DLD1 (cell line): ENCODE data around the gene TMEM52B.

Experiments used
- in situ Hi-C: cut with HindIII; loops from 2 replicates; pipeline ENCODE4 v1.10.0; 2017; ENCODE audit warnings: low sequenced_read_pairs

Gene TMEM52B

GRCh38 chr12:10178821-10179220 is at the start of gene TMEM52B:
Gene TMEM52B (plus strand): TSS chr12:10179032. CDS start chr12:10179575, 543 bp downstream.
- in situ Hi-C loops, result no loop called here

DNA sequence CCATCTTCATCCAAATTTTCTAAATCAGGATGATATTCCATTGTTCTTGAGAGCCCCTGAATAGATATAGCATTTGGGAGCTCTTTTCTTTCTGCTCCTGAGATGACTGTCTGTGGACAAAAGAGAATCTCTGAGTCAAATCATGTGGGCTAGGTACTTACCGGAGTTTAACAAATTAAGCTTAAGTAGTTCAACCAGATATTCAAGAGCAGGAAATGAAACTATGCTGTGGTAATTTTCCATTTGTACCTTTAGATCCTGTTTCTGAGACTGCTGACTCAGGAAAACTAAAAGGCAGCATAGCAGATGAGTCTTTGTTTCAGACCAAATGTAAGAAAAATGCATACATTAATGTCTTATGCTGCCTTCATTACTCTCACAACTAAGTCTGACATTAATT is 48.8 kb upstream of the TMEM52B start, which contains the start of gene CLEC7A:
TSS of gene CLEC7A (minus strand) at position 158 of the 400 bp plus-strand sequence. CDS start at position 41, 117 bp downstream.
- in situ Hi-C loops, result no loop called here

GRCh38 chr12:10131111-10131690 is 47.6 kb upstream of the TMEM52B start:
- in situ Hi-C loops, result no loop called here

GRCh38 chr12:10132850-10133370 is 45.9 kb upstream of the TMEM52B start:
- in situ Hi-C loops, result no loop called here

DNA sequence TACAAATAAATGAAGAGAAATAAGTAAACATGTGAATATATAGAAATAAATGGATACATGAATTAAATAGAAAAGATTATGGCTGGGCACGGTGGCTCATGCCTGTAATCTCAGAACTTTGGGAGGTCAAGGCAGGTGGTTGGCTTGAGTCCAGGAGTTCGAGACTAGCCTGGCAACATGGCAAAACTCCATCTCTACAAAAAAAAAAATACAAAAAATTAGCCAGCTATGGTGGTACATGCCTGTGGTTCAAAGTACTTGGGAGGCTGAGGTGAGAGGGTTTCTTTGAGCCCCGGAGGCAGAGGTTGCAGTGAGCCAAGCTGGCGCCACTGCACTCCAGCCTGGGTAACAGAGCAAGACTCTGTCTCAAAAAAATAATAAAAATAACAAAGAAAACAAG is 43.7 kb upstream of the TMEM52B start:
- in situ Hi-C loops, result no loop called here

DNA sequence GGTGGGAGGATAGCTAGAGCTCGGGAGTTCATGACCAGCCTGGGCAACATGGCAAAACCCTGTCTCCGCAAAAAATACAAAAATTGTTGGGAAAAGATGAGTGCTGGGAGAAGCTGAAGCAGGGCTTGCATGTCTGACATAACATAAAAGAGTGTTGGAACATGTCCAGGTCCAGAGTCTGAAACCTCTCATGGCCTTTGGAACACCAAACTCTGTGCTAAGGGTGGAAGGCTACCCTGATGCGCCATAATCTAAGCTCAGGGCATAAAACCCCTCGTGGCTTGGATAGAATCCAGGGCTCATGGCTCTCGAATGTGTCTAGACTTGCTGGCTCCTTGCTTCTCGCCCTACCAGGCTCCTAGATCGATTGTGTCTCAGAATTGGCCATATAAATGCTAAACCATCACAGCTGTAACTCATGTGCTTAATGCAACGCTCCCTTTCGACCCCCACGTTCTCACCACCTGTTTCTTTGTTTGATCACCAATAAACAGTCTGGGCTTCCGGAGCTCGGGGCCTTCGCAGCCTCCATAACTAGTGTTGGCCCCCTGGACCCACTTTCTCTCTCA is 42.1 kb upstream of the TMEM52B start:
- in situ Hi-C loops, result no loop called here

DNA sequence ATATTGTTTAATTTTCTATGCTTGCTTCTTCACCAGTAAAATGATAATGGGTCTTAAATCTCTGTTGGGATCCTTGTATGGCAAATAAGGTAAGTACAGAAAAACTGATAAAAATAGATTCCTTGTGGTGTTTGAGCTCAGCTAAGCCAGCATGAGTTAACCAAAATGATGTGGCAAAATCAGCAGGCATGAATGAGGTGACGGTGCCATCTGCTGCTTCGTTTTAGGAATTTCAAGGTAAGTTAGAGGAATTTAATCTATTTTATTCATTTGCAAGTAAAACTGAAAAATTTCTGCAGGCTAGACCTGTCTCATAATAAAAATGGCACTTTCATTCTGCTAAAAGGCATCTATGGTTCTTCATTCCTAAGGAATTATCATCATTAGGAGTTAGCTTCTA is 38.8 kb upstream of the TMEM52B start:
- in situ Hi-C loops, result no loop called here

GRCh38 chr12:10142976-10143589 is 35.7 kb upstream of the TMEM52B start:
- in situ Hi-C loops, result no loop called here

DNA sequence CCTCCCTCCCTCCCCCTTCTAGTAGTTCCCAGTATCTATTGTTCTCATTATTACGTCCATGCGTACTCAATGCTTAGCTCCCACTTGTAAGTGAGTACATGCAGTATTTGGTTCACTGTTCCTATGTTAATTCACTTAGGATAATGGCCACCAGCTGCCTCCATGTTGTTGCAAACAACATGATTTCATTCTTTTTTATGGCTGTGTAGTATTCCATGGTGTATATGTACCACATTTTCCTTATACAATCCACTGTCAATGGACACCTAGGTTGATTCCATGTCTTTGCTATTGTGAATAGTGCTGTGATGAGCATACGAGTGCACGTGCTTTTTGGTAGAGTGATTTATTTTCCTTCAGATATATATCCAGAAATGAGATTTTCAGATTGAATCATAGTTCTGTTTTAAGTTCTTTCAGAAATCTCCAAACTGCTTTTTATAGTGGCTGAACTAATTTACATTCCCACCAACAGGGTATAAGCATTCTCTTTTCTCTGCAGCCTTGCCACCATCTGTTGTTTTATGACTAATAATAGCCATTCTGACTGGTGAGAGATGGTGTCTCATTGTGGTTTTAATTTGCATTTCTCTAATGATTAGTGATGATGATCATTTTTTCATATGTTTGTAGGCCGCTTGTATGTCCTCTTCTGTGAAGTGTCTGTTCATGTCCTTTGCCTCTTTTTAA is 31.0 kb upstream of the TMEM52B start:
- in situ Hi-C loops, result no loop called here

DNA sequence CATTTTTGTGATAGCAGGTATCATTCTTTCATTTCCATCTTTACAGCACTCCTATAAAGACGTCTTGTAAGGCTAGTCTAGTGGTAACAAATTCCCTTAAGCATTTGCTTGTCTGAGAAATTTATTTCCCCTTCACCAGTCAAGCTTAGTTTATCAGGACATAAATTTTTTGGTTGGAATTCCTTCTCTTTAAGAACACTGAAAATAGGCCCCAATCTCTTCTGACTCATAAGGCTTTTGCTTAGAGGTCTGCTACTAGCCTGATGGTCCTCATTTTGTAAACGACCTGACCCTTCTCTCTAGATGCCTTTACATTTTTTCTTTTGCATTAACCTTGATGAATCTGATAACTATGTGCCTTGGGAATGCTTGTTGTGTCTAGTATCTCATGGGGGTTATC is 27.2 kb upstream of the TMEM52B start:
- in situ Hi-C loops, result no loop called here

GRCh38 chr12:10153271-10154144 is 25.3 kb upstream of the TMEM52B start:
- in situ Hi-C loops, result no loop called here

DNA sequence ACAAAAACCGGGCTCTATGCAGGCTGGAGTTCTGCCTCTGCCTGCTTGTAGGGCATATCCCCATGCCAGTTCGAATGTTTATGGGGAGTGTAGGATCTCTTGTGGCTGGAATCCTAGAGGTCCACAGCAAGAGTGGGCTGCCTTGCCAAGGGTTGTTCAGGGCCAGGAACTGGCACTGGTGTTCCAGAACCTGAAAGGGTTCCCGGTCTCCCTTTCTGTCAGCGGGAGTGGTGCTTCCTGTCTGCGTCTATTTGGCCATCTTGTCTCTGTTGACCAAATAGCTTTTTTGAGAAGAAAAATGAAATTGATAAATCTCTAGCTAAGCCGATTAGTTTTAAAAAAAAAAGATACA is 24.7 kb upstream of the TMEM52B start:
- in situ Hi-C loops, result no loop called here

DNA sequence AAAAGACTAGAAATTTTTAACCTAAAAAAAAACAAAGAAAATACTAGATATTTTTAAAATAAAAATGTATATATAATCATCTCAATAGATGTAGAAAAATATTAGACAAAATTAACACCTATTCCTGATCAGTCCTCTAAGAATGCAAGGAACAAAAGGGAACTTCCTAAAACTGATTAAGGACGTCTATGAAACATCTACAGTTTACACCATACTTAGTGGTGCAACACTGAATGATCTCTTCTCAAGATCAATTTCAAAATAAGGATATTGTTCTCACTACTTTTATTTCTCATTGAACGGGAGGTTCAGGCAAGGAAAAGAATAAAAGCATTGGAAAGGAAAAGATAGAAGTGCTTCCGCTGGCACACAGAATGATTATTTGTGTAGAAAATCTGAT is 22.9 kb upstream of the TMEM52B start:
- in situ Hi-C loops, result no loop called here

DNA sequence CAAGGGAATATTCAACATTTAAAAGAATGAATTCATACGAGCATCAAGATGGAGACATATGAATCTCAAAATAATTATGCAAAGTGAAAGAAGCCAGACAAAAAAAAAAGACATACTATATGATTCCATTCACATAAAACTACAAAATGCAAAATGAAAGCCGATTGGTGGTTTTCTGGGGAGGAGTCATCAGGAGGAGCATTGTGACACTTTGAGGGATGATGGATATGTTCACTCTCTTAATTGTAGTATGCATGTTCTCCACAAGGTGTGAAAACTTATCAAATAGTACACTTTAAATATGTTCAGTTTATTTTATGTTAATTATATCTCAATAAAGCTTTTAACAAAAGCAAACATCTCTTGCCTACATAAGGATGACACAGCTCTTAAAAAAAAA is 20.4 kb upstream of the TMEM52B start:
- in situ Hi-C loops, result no loop called here

DNA sequence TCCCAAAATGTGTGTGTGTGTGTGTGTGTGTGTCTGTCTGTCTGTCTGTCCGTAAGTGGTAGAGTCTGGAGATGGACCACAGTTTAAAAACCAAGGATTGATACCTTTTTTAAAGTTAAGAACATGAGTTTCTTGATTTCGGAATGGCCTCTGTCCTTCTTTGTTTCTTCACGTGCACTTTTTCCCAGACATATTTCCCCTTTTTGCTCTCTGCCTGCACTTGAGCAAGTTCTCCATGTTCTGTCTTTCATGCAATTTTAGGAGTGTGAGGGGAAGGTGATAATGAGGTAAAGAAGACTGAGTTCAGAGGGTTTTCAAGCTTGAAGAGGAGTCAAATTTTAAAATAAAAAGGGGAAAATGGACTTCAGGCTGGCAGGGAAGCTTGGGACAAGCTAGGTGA is 19.6 kb upstream of the TMEM52B start:
- in situ Hi-C loops, result no loop called here

DNA sequence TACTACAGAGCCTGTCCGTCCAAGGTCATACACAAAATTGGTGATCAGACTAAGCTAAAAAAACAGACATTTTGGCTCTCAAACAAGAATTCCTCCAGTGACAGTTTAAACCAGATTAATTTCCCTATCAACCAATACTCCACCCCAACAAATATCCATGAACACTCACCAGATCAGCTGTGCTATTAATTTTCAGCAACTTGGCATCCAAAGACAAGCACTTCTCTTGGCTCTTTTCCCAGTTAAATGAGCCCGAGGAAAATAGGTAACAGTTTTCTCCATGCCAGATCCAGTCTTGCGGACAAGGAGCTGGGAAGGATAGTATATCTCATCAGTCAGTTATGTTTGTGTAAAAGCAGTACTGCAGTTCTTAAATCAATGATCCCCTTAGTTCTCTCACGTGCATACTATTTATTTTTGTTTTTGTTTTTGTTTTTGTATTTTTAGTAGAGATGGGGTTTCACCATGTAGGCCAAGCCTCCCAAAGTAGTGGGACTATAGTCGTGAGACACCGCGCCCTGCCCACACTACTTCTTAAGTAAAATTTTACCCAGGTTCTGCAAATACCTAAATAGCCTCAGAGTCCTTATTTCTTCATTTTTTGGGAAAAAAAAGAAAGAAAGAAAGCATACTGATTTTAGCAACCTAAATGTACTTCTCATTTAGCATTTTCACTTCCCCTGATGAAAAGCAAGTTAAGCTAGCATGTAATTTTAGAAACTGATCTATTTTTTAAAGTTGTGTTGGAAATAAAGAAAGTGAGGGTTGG is 18.0 kb upstream of the TMEM52B start:
- in situ Hi-C loops, result loop anchor here (10.0 kb wide), 1 partner anchor 204 kb away; no protein-coding TSS in a partner anchor

- in situ Hi-C loops, result loop anchor here (10.0 kb wide), 1 partner anchor 202 kb away; no protein-coding TSS in a partner anchor
Observed at GRCh38 chr12:10163084-10163483, 15.7 kb upstream of the TMEM52B start.

DNA sequence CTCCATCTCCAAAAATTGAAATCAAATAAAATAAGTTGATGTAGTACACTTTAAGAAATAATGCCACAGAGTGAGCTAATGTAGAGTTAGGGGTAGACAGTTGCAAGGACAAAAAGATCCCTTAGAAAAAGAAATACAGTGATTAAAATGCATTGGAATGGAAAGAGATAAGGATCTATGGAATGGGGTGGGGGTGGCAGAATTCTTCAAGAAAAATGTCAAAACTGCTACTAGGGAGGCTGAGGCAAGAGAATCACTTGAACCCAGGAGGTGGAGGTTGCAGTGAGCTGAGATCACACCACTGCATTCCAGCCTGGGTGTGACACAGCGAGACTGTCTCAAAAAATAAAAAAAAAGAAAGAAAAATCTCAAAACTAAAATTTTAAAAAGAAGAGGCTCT is 13.4 kb upstream of the TMEM52B start:
- in situ Hi-C loops, result loop anchor here (10.0 kb wide), 1 partner anchor 199 kb away; no protein-coding TSS in a partner anchor

GRCh38 chr12:10167599-10167998 is 11.2 kb upstream of the TMEM52B start:
- in situ Hi-C loops, result loop anchor here (10.0 kb wide), 1 partner anchor 197 kb away; no protein-coding TSS in a partner anchor

- in situ Hi-C loops, result loop anchor here (10.0 kb wide), 1 partner anchor 196 kb away; no protein-coding TSS in a partner anchor
Observed at GRCh38 chr12:10169104-10169503, 9.7 kb upstream of the TMEM52B start.
